ENCODE results near the gene TACC3. TPM values are rescaled to one million over a fixed set of nuclear protein-coding genes. Genes with fewer than 3 reads are reported as not detected.

Gene TACC3
- polyA plus RNA-seq, 1 experiment, result 24.0 TPM

- Histone ChIP-seq H3K27me3 (ENCODE audit: control insufficient read depth, insufficient read depth, low read length) (no peaks in the 10 kb centered on the region; the same call in 1 of the 2 replicates), H3K36me3 (ENCODE audit: control insufficient read depth, insufficient read depth, low read length) (no peaks in the 10 kb centered on the region), H3K4me3 (ENCODE audit: low read depth, low read length) (peak overlapping the region; percentile 33)
- DNase-seq (ENCODE audit: low read depth), result no peak
- ChIA-PET POLR2A (no interaction called here), CTCF (interaction anchor here (0.9 to 2.4 kb wide), 6 partner anchors 9 to 142 kb away, joined by 3 to 8 read pairs (median 4); no protein-coding TSS in a partner anchor)
- no peak for TF ChIP-seq CTCF (IDR thresholded peaks at IDR 0.05; ENCODE audit: insufficient read depth, low read depth, low read length)
Observed at GRCh38 chr4:1767061-1767769, 45.9 kb downstream of the TACC3 start.

GRCh38 chr4:1767770-1768366 is 46.5 kb downstream of the TACC3 start:
- DNase-seq (ENCODE audit: low read depth), result no peak
- Histone ChIP-seq H3K36me3 (ENCODE audit: control insufficient read depth, insufficient read depth, low read length) (no peaks in the 10 kb centered on the region), H3K27me3 (ENCODE audit: control insufficient read depth, insufficient read depth, low read length) (no peaks in the 10 kb centered on the region; the same call in 1 of the 2 replicates), H3K4me3 (ENCODE audit: low read depth, low read length) (peak overlapping the region; percentile 33)
- CTCF ChIA-PET, result interaction anchor here (0.9 to 2.4 kb wide), 6 partner anchors 10 to 142 kb away, joined by 3 to 8 read pairs (median 4); no protein-coding TSS in a partner anchor
- POLR2A ChIA-PET, result no interaction called here
- peak; percentile 56 for TF ChIP-seq CTCF (IDR thresholded peaks at IDR 0.05; ENCODE audit: insufficient read depth, low read depth, low read length)

GRCh38 chr4:1768367-1769034 is 47.2 kb downstream of the TACC3 start:
- POLR2A ChIA-PET, result no interaction called here
- Histone ChIP-seq H3K4me3 (ENCODE audit: low read depth, low read length) (no peak overlapping the region), H3K36me3 (ENCODE audit: control insufficient read depth, insufficient read depth, low read length) (no peaks in the 10 kb centered on the region), H3K27me3 (ENCODE audit: control insufficient read depth, insufficient read depth, low read length) (no peaks in the 10 kb centered on the region; the same call in 1 of the 2 replicates)
- DNase-seq (ENCODE audit: low read depth), result no peak
- CTCF ChIA-PET, result interaction anchor here (0.9 to 2.4 kb wide), 5 partner anchors 9 to 141 kb away, joined by 3 to 8 read pairs (median 4); no protein-coding TSS in a partner anchor
- TF ChIP-seq CTCF (IDR thresholded peaks at IDR 0.05; ENCODE audit: insufficient read depth, low read depth, low read length), result no peak

- H3K4me3 ChIP-seq (ENCODE audit: low read depth, low read length), result no peak overlapping the region
- CTCF ChIA-PET, result interaction anchor here (1.0 kb wide), 1 partner anchor 8 kb away, joined by 4 read pairs; no protein-coding TSS in a partner anchor
- no peaks in the 10 kb centered on the region for H3K36me3 ChIP-seq (ENCODE audit: control insufficient read depth, insufficient read depth, low read length)
- POLR2A ChIA-PET, result no interaction called here
- DNase-seq (ENCODE audit: low read depth), result no peak
- no peak for TF ChIP-seq CTCF (IDR thresholded peaks at IDR 0.05; ENCODE audit: insufficient read depth, low read depth, low read length)
- H3K27me3 ChIP-seq (ENCODE audit: control insufficient read depth, insufficient read depth, low read length), result no peaks in the 10 kb centered on the region; the same call in 1 of the 2 replicates
Observed at GRCh38 chr4:1769692-1770091, 48.4 kb downstream of the TACC3 start.

GRCh38 chr4:1770245-1770644 is 48.9 kb downstream of the TACC3 start:
- ChIA-PET CTCF (no interaction called here), POLR2A (no interaction called here)
- no peak overlapping the region for H3K4me3 ChIP-seq (ENCODE audit: low read depth, low read length)
- DNase-seq (ENCODE audit: low read depth), result no peak
- no peak for TF ChIP-seq CTCF (IDR thresholded peaks at IDR 0.05; ENCODE audit: insufficient read depth, low read depth, low read length)
- no peaks in the 10 kb centered on the region; the same call in 1 of the 2 replicates for H3K27me3 ChIP-seq (ENCODE audit: control insufficient read depth, insufficient read depth, low read length)
- H3K36me3 ChIP-seq (ENCODE audit: control insufficient read depth, insufficient read depth, low read length), result no peaks in the 10 kb centered on the region
